ENCODE data around the gene CDS2. TPM values are rescaled to one million over a fixed set of nuclear protein-coding genes. Genes with fewer than 3 reads are reported as not detected.

CDS2 gene
- polyA plus RNA-seq, 2 of the 4 experiments (the other 2 are of a cell fraction), result 44.0 to 106 TPM

- no peak for FAIRE-seq
- POLR2A ChIA-PET, result no interaction called here
- ATAC-seq, result no peak
- WGBS (ENCODE audit: missing lambda C conversion rate), result 96% methylated on average over 8 of the region's 8 CpGs
- Histone ChIP-seq H3K27ac (no peak overlapping the region), H3K9me3 (no peaks in the 10 kb centered on the region), H3K4me1 (no peaks in the 10 kb centered on the region), H3K4me3 (no peak overlapping the region), H3K4me2 (no peak overlapping the region)
- no peak for DNase-seq (ENCODE audit: low read depth in 1 of 2, low spot score in 1 of 2)
- CTCF ChIA-PET, result interaction anchor here (1.0 to 1.8 kb wide), 3 partner anchors 25 to 250 kb away, joined by 3 to 14 read pairs (median 7); partner anchors contain the start of gene CDS2
- no peak for TF ChIP-seq NR3C1 (IDR thresholded peaks at IDR 0.05)
- no peak for TF ChIP-seq RFX5 (IDR thresholded peaks at IDR 0.05)
- no peak for TF ChIP-seq ATOH8 (CRISPR knock-in tag; IDR thresholded peaks at IDR 0.05; ENCODE audit: low read depth)
- no peak for TF ChIP-seq SREBF2 (IDR thresholded peaks at IDR 0.05)
- TF ChIP-seq HES2 (IDR thresholded peaks at IDR 0.05), result no peak
- no peak for TF ChIP-seq EHF (CRISPR knock-in tag; IDR thresholded peaks at IDR 0.05)
- no peak for TF ChIP-seq E2F6 (IDR thresholded peaks at IDR 0.05; ENCODE audit: borderline replicate concordance, low read depth)
- TF ChIP-seq POLR2AphosphoS2 (conservative IDR thresholded peaks at IDR 0.05; ENCODE audit: low read length), result no peak
- no peak for TF ChIP-seq MAX (IDR thresholded peaks at IDR 0.05)
- no peak for TF ChIP-seq POLR2A (IDR thresholded peaks at IDR 0.05; ENCODE audit: low read length)
- TF ChIP-seq ZSCAN20 (CRISPR knock-in tag; IDR thresholded peaks at IDR 0.05), result no peak
Observed at GRCh38 chr20:5198651-5198924, 71.8 kb downstream of the CDS2 start.

GRCh38 chr20:5203380-5203779 is 76.6 kb downstream of the CDS2 start:
- TF ChIP-seq ATOH8 (CRISPR knock-in tag; IDR thresholded peaks at IDR 0.05; ENCODE audit: low read depth), result no peak
- no peak for TF ChIP-seq HOXA7 (CRISPR knock-in tag; IDR thresholded peaks at IDR 0.05)
- TF ChIP-seq GATA3 (IDR thresholded peaks at IDR 0.05; ENCODE audit: borderline replicate concordance), result no peak
- no peak for TF ChIP-seq CBX2 (IDR thresholded peaks at IDR 0.05; ENCODE audit: borderline replicate concordance, low read depth)
- TF ChIP-seq KDM5A (IDR thresholded peaks at IDR 0.05), result no peak
- no peak for TF ChIP-seq PHF8 (IDR thresholded peaks at IDR 0.05; ENCODE audit: borderline replicate concordance, low read depth)
- no peak for TF ChIP-seq JUNB (IDR thresholded peaks at IDR 0.05)
- TF ChIP-seq BCL3 (IDR thresholded peaks at IDR 0.05), result no peak
- TF ChIP-seq KDM1A (IDR thresholded peaks at IDR 0.05; ENCODE audit: low read depth), result no peak
- TF ChIP-seq HES2 (IDR thresholded peaks at IDR 0.05), result no peak
- TF ChIP-seq E2F6 (IDR thresholded peaks at IDR 0.05; ENCODE audit: borderline replicate concordance, low read depth), result no peak
- CTCF ChIA-PET, result interaction anchor here (1.4 to 14.6 kb wide), 6 partner anchors 11 to 244 kb away, joined by 3 to 204 read pairs (median 90); partner anchors contain the start of gene CDS2
- no peak overlapping the region for H3K4me2 ChIP-seq
- POLR2A ChIA-PET, result no interaction called here
- WGBS (ENCODE audit: missing lambda C conversion rate), result 89% methylated on average over 4 of the region's 4 CpGs
- no peak overlapping the region for H3K27ac ChIP-seq
- H3K4me1 ChIP-seq, result no peaks in the 10 kb centered on the region
- no peak for ATAC-seq
- FAIRE-seq, result no peak
- no peak overlapping the region for H3K4me3 ChIP-seq
- no peaks in the 10 kb centered on the region for H3K9me3 ChIP-seq
- DNase-seq (ENCODE audit: low read depth in 1 of 2, low spot score in 1 of 2), result no peak
